Sigmoid colon (tissue), 7 donors: ENCODE results near the gene PDE6B. TPM values are rescaled to one million over a fixed set of nuclear protein-coding genes. Genes with fewer than 3 reads are reported as not detected.

Experiments
- DNase-seq: peaks from one replicate; pipeline ENCODE4 v3.0.0-alpha.2; 2019
- H3K27ac ChIP-seq, 4 donors: fragments of 200-600 bp; sonication (generic); one replicate each; pipeline ENCODE4 v1.5.1; 2016 to 2019; ENCODE audit warnings: mild to moderate bottlenecking in 1 of 4
- H3K27me3 ChIP-seq, 3 donors: fragments of 200-600 bp; sonication (generic); one replicate each; pipeline ENCODE4 v1.5.1; 2019; ENCODE audit warnings: mild to moderate bottlenecking in 1 of 3
- H3K36me3 ChIP-seq, 4 donors: fragments of 200-600 bp; sonication (generic); one replicate each; pipeline ENCODE4 v1.5.1; 2016 to 2019
- H3K4me1 ChIP-seq, 4 donors: fragments of 200-600 bp; sonication (generic); one replicate each; pipeline ENCODE4 v1.5.1; 2017 to 2019
- H3K4me3 ChIP-seq, 4 donors: fragments of 200-600 bp; sonication (generic); one replicate each; pipeline ENCODE4 v1.5.1; 2017 to 2019; ENCODE audit warnings: mild to moderate bottlenecking in 2 of 4, moderate library complexity in 1 of 4
- H3K9me3 ChIP-seq, 4 donors: fragments of 200-600 bp in 3 of 4; sonication (generic) in 3 of 4; one replicate each; pipeline versions ENCODE4 v1.5.1 to v1.6.1; 2013 to 2019
- CTCF ChIP-seq, 4 experiments: fragments of 450-650 bp in 3 of 4; fragments of 200-600 bp in 1 of 4; IDR thresholded peaks; one replicate each; pipeline ENCODE4 v1.5.1; 2016 to 2019; ENCODE audit warnings: antibody characterized with exemption in 4 of 4, mild to moderate bottlenecking in 3 of 4, moderate library complexity in 2 of 4
- EP300 ChIP-seq, 4 donors: sonication (generic); formaldehyde crosslinking; IDR thresholded peaks; one replicate each; pipeline ENCODE4 v1.6.1; 2017; ENCODE audit warnings: antibody characterized with exemption in 4 of 4
- POLR2A ChIP-seq, 2 donors: fragments of 450-650 bp; IDR thresholded peaks; one replicate each; pipeline ENCODE4 v1.6.1; 2016; ENCODE audit warnings: antibody characterized with exemption in 2 of 2, mild to moderate bottlenecking in 2 of 2, moderate library complexity in 2 of 2
- POLR2AphosphoS5 ChIP-seq, 4 donors: sonication (generic); formaldehyde crosslinking; IDR thresholded peaks; one replicate each; pipeline ENCODE4 v1.6.1; 2017; ENCODE audit warnings: antibody characterized with exemption in 4 of 4
- WGBS, 2 donors: extraction: QIAGEN DNeasy Blood & Tissue Kit; methylation state at CpG; one replicate each; pipeline ENCODE4 v1.1.7; 2013; 5-methylcytosine and 5-hydroxymethylcytosine counted together
- intact Hi-C: fragments of 100-400 bp; cut with DNase I; formaldehyde crosslinking; loops from one replicate; pipeline ENCODE4 v1.15.1; 2023
- polyA plus RNA-seq, 3 donors: library from polyadenylated mRNA; stranded (reverse); fragments of 200-250 nt; gene quantifications; one replicate each; pipeline ENCODE4 v1.2.3, GENCODE V29; 2013
- total RNA-seq, 4 donors: library from RNA; depleted of rRNA; stranded (reverse); fragments of >200 nt; gene quantifications; one replicate each; pipeline ENCODE4 v1.1.0, GENCODE V29; 2016
- donor health status: healthy with polysubstance abuse.
- donor health status: Bipolar disorder and iron deficiency.
- donor health status: healthy.

The PDE6B gene
- total and polyA plus RNA-seq, 7 donors: under 0.01 to 5.4 (median 1.5) TPM; not detected in 1

- no peaks in the 10 kb centered on the region for H3K36me3 ChIP-seq
- intact Hi-C loops: no loop called here
- peaks cover 0 to 35% (median 30%) of the 10 kb centered on the region in 4 donors for H3K4me1 ChIP-seq
- no peaks in the 10 kb centered on the region for H3K9me3 ChIP-seq
- peak overlapping the region in 1 of 4 donors; percentile 31 for H3K27ac ChIP-seq
- peak; percentile 60 for DNase-seq
- 59 to 61% methylated on average over 20 to 21 of the region's 21 CpGs for WGBS, 2 donors
- H3K27me3 ChIP-seq: no peaks in the 10 kb centered on the region
- TF ChIP-seq CTCF (IDR thresholded peaks at IDR 0.05): no peak
- TF ChIP-seq POLR2A (IDR thresholded peaks at IDR 0.05): no peak
- TF ChIP-seq POLR2AphosphoS5 (IDR thresholded peaks at IDR 0.05): no peak
- no peak for TF ChIP-seq EP300 (IDR thresholded peaks at IDR 0.05)
- H3K4me3 ChIP-seq: peak overlapping the region; percentile 14 to 98 (median 86)
Observed at GRCh38 chr4:706834-707598, 81.6 kb downstream of the PDE6B start.

DNA sequence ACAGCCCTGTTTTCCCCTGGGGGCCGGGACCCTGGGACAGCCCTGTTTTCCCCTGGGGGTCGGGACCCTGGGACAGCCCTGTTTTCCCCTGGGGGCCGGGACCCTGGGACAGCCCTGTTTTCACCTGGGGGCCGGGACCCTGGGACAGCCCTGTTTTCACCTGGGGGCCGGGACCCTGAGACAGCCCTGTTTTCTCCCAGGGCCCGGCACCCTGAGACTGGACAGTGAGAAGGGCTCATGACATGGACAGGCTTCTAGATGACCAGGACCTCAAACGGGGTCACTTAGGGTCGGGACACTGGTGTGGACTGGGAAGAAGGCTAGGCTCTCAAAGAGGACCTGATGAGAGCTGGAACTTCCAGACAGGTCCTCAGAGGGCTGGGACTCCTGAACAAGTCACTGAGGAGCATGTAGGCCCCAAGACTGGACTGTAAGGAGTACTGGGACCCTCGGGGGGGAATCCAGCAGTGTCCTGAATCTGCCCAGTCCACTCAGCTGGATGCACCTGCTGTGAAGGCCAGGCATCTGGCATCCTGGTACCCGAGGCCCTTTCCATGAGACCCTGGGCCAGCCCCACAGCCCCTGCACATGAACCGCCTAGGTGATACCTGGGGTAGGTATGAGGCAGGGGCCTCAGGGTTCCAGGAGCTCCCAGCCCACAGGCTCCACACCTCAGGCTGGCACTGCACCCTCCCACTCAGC lies 82.7 kb downstream of the PDE6B start:
- Histone ChIP-seq H3K27ac (no peak overlapping the region), H3K4me1 (peaks cover 0 to 35% (median 30%) of the 10 kb centered on the region in 4 donors), H3K9me3 (no peaks in the 10 kb centered on the region), H3K4me3 (peak overlapping the region in 1 of 4 donors; percentile 96), H3K36me3 (no peaks in the 10 kb centered on the region), H3K27me3 (no peaks in the 10 kb centered on the region)
- intact Hi-C loops: no loop called here
- DNase-seq: peak; percentile 58
- WGBS, 2 donors: 84 to 89% methylated on average over 11 of the region's 11 CpGs
- no peak for TF ChIP-seq CTCF (IDR thresholded peaks at IDR 0.05)
- no peak for TF ChIP-seq POLR2A (IDR thresholded peaks at IDR 0.05)
- no peak for TF ChIP-seq POLR2AphosphoS5 (IDR thresholded peaks at IDR 0.05)
- no peak for TF ChIP-seq EP300 (IDR thresholded peaks at IDR 0.05)

GRCh38 chr4:708631-708933 lies 83.2 kb downstream of the PDE6B start:
- H3K4me1 ChIP-seq: peaks cover 0 to 35% (median 30%) of the 10 kb centered on the region in 4 donors
- no peaks in the 10 kb centered on the region for H3K27me3 ChIP-seq
- 89 to 91% methylated on average over 6 of the region's 6 CpGs for WGBS, 2 donors
- intact Hi-C loops: no loop called here
- no peaks in the 10 kb centered on the region for H3K9me3 ChIP-seq
- H3K4me3 ChIP-seq: no peak overlapping the region
- no peak overlapping the region for H3K27ac ChIP-seq
- no peaks in the 10 kb centered on the region for H3K36me3 ChIP-seq
- peak; percentile 48 for DNase-seq
- TF ChIP-seq POLR2AphosphoS5 (IDR thresholded peaks at IDR 0.05) (no peak), POLR2A (IDR thresholded peaks at IDR 0.05) (no peak), EP300 (IDR thresholded peaks at IDR 0.05) (no peak), CTCF (IDR thresholded peaks at IDR 0.05) (no peak)

GRCh38 chr4:709348-709747 lies 84.0 kb downstream of the PDE6B start:
- H3K9me3 ChIP-seq: no peaks in the 10 kb centered on the region
- peaks cover 0 to 35% (median 30%) of the 10 kb centered on the region in 4 donors for H3K4me1 ChIP-seq
- peaks cover 0 to 6% (median 0%) of the 10 kb centered on the region in 4 donors for H3K36me3 ChIP-seq
- WGBS, 2 donors: 94 to 96% methylated on average over 6 of the region's 6 CpGs
- no peak for DNase-seq
- no peak for TF ChIP-seq POLR2AphosphoS5 (IDR thresholded peaks at IDR 0.05)
- no peak for TF ChIP-seq EP300 (IDR thresholded peaks at IDR 0.05)
- no peak for TF ChIP-seq POLR2A (IDR thresholded peaks at IDR 0.05)
- no peak for TF ChIP-seq CTCF (IDR thresholded peaks at IDR 0.05)
- H3K4me3 ChIP-seq: no peak overlapping the region
- H3K27ac ChIP-seq: no peak overlapping the region
- intact Hi-C loops: no loop called here
- no peaks in the 10 kb centered on the region for H3K27me3 ChIP-seq
